ENCODE results near the gene SNIP1. TPM values are rescaled to one million over a fixed set of nuclear protein-coding genes. Genes with fewer than 3 reads are reported as not detected.
"Not testable (repeated sequence)": the region's sequence is repeated elsewhere in the genome, so short reads cannot be mapped to it uniquely, and the experiment has no call there.

SNIP1 gene
- total RNA-seq, 2 experiments from 2014 or later = 24.1 to 27.7 TPM

- ATAC-seq (no peak), DNase-seq (no peak)
- no peak overlapping the region for H3K4me3 Mint-ChIP-seq
- H3K9me3 Mint-ChIP-seq (ENCODE audit: insufficient read depth) = no peaks in the 10 kb centered on the region
- H3K4me1 Mint-ChIP-seq (ENCODE audit: low read depth) = peaks cover 32% of the 10 kb centered on the region
- H3K27ac Mint-ChIP-seq = no peak overlapping the region
- ChIA-PET POLR2A (interaction anchor here (0.7 to 1.5 kb wide), 2 partner anchors 38 to 136 kb away, joined by 3 to 4 read pairs; no protein-coding TSS in a partner anchor), CTCF (interaction anchor here (0.9 to 2.0 kb wide), 3 partner anchors 43 to 302 kb away, joined by 3 to 6 read pairs (median 5); partner anchors contain the start of gene MEAF6)
- H3K36me3 Mint-ChIP-seq (ENCODE audit: low read depth) = peaks cover 11% of the 10 kb centered on the region
- peaks cover 2% of the 10 kb centered on the region for H3K27me3 Mint-ChIP-seq (ENCODE audit: low read depth)
Measured at GRCh38 chr1:37557402-37557801, 3.3 kb upstream of the SNIP1 start.

- Mint-ChIP-seq H3K4me1 (ENCODE audit: low read depth) (peaks cover 39% of the 10 kb centered on the region), H3K4me3 (no peak within 1 kb of the TSS), H3K27me3 (ENCODE audit: low read depth) (peaks cover 2% of the 10 kb centered on the region), H3K36me3 (ENCODE audit: low read depth) (peaks cover 16% of the 10 kb centered on the region), H3K27ac (no peak within 1 kb of the TSS), H3K9me3 (ENCODE audit: insufficient read depth) (no peaks in the 10 kb centered on the region)
- ATAC-seq (no peak), DNase-seq (peak; percentile 52)
- ChIA-PET POLR2A (interaction anchor here (0.7 to 1.5 kb wide), 2 partner anchors 39 to 136 kb away, joined by 3 to 4 read pairs; no protein-coding TSS in a partner anchor), CTCF (interaction anchor here (0.9 to 2.0 kb wide), 3 partner anchors 42 to 303 kb away, joined by 3 to 6 read pairs (median 5); partner anchors contain the start of gene MEAF6)
Measured at GRCh38 chr1:37556712-37557196, 2.7 kb upstream of the SNIP1 start, which contains the start of gene DNALI1. Gene DNALI1 (plus strand): TSS chr1:37556940. CDS start chr1:37556995, 55 bp downstream.

GRCh38 chr1:37553598-37553926 lies 531 bp downstream of the SNIP1 start:
- Mint-ChIP-seq H3K4me3 (peak overlapping the region; percentile 85), H3K36me3 (ENCODE audit: low read depth) (peaks cover 36% of the 10 kb centered on the region), H3K27me3 (ENCODE audit: low read depth) (peaks cover 2% of the 10 kb centered on the region), H3K9me3 (ENCODE audit: insufficient read depth) (no peaks in the 10 kb centered on the region), H3K4me1 (ENCODE audit: low read depth) (peaks cover 56% of the 10 kb centered on the region), H3K27ac (peak overlapping the region; percentile 94)
- DNase-seq (no peak), ATAC-seq (no peak)
- ChIA-PET CTCF (interaction anchor here (1.0 to 2.5 kb wide), 4 partner anchors 40 to 128 kb away, joined by 3 to 13 read pairs (median 6); partner anchors contain the start of gene MEAF6), POLR2A (interaction anchor here (0.6 to 2.4 kb wide), 7 partner anchors 11 to 137 kb away, joined by 3 to 11 read pairs (median 4); partner anchors contain the start of genes MEAF6 and ZC3H12A)

- Mint-ChIP-seq H3K27me3 (ENCODE audit: low read depth) (no peaks in the 10 kb centered on the region), H3K36me3 (ENCODE audit: low read depth) (peaks cover 58% of the 10 kb centered on the region), H3K4me1 (ENCODE audit: low read depth) (peaks cover 39% of the 10 kb centered on the region), H3K27ac (no peak overlapping the region), H3K4me3 (no peak overlapping the region), H3K9me3 (ENCODE audit: insufficient read depth) (no peaks in the 10 kb centered on the region)
- no peak for DNase-seq
- POLR2A ChIA-PET = interaction anchor here (1.5 to 2.0 kb wide), 2 partner anchors 30 to 73 kb away, joined by 3 to 8 read pairs; no protein-coding TSS in a partner anchor
- no peak for ATAC-seq
- CTCF ChIA-PET = interaction anchor here (2.5 kb wide), 1 partner anchor 132 kb away, joined by 6 read pairs; no protein-coding TSS in a partner anchor
Measured at GRCh38 chr1:37549341-37549740, 4.8 kb downstream of the SNIP1 start.

GRCh38 chr1:37545019-37545418 lies 9.1 kb downstream of the SNIP1 start:
- DNase-seq (no peak), ATAC-seq (no peak)
- no peak overlapping the region for H3K27ac Mint-ChIP-seq
- peaks cover 10% of the 10 kb centered on the region for H3K4me1 Mint-ChIP-seq (ENCODE audit: low read depth)
- no peaks in the 10 kb centered on the region for H3K9me3 Mint-ChIP-seq (ENCODE audit: insufficient read depth)
- H3K4me3 Mint-ChIP-seq = no peak overlapping the region
- ChIA-PET CTCF (no interaction called here), POLR2A (no interaction called here)
- H3K27me3 Mint-ChIP-seq (ENCODE audit: low read depth) = no peaks in the 10 kb centered on the region
- H3K36me3 Mint-ChIP-seq (ENCODE audit: low read depth) = peaks cover 44% of the 10 kb centered on the region

- H3K36me3 Mint-ChIP-seq (ENCODE audit: low read depth) = peaks cover 42% of the 10 kb centered on the region
- H3K4me3 Mint-ChIP-seq = no peak overlapping the region
- peaks cover 5% of the 10 kb centered on the region for H3K4me1 Mint-ChIP-seq (ENCODE audit: low read depth)
- H3K27ac Mint-ChIP-seq = no peak overlapping the region
- H3K27me3 Mint-ChIP-seq (ENCODE audit: low read depth) = no peaks in the 10 kb centered on the region
- ATAC-seq = no peak
- ChIA-PET POLR2A (no interaction called here), CTCF (no interaction called here)
- DNase-seq = no peak
- H3K9me3 Mint-ChIP-seq (ENCODE audit: insufficient read depth) = no peaks in the 10 kb centered on the region
Measured at GRCh38 chr1:37544530-37544929, 9.6 kb downstream of the SNIP1 start.

- ChIA-PET CTCF (interaction anchor here (1.3 kb wide), 1 partner anchor 65 kb away, joined by 3 read pairs; no protein-coding TSS in a partner anchor), POLR2A (no interaction called here)
- Mint-ChIP-seq H3K9me3 (ENCODE audit: insufficient read depth) (no peaks in the 10 kb centered on the region), H3K4me1 (ENCODE audit: low read depth) (peaks cover 7% of the 10 kb centered on the region), H3K27ac (no peak overlapping the region), H3K27me3 (ENCODE audit: low read depth) (no peaks in the 10 kb centered on the region), H3K36me3 (ENCODE audit: low read depth) (peaks cover 56% of the 10 kb centered on the region), H3K4me3 (no peak overlapping the region)
- ATAC-seq = no peak
- no peak for DNase-seq
Measured at GRCh38 chr1:37540036-37540785, 13.9 kb downstream of the SNIP1 start.

GRCh38 chr1:37539154-37539553 lies 14.9 kb downstream of the SNIP1 start:
- H3K9me3 Mint-ChIP-seq (ENCODE audit: insufficient read depth); ATAC-seq; H3K27ac Mint-ChIP-seq; H3K4me1 Mint-ChIP-seq (ENCODE audit: low read depth); DNase-seq; H3K4me3 Mint-ChIP-seq; H3K27me3 Mint-ChIP-seq (ENCODE audit: low read depth): not testable (repeated sequence)
- H3K36me3 Mint-ChIP-seq (ENCODE audit: low read depth) = peaks cover 55% of the 10 kb centered on the region
- ChIA-PET POLR2A (interaction anchor here (0.9 kb wide), 1 partner anchor 25 kb away, joined by 3 read pairs; the partner anchor contains the start of gene MEAF6), CTCF (interaction anchor here (0.7 to 1.3 kb wide), 2 partner anchors 51 to 146 kb away, joined by 3 to 5 read pairs; no protein-coding TSS in a partner anchor)

GRCh38 chr1:37537378-37537777 lies 16.7 kb downstream of the SNIP1 start:
- POLR2A ChIA-PET = interaction anchor here (1.0 to 1.1 kb wide), 2 partner anchors 18 to 23 kb away, joined by 3 read pairs; partner anchors contain the start of gene MEAF6
- Mint-ChIP-seq H3K4me1 (ENCODE audit: low read depth) (peaks cover 7% of the 10 kb centered on the region), H3K27me3 (ENCODE audit: low read depth) (no peaks in the 10 kb centered on the region), H3K27ac (no peak overlapping the region), H3K4me3 (no peak overlapping the region), H3K9me3 (ENCODE audit: insufficient read depth) (no peaks in the 10 kb centered on the region), H3K36me3 (ENCODE audit: low read depth) (peaks cover 55% of the 10 kb centered on the region)
- peak; percentile 23 for ATAC-seq
- no peak for DNase-seq
- CTCF ChIA-PET = interaction anchor here (1.0 kb wide), 1 partner anchor 9 kb away, joined by 3 read pairs; no protein-coding TSS in a partner anchor

- H3K27me3 Mint-ChIP-seq (ENCODE audit: low read depth) = no peaks in the 10 kb centered on the region
- ATAC-seq (no peak), DNase-seq (no peak)
- no peaks in the 10 kb centered on the region for H3K9me3 Mint-ChIP-seq (ENCODE audit: insufficient read depth)
- H3K4me3 Mint-ChIP-seq = no peak overlapping the region
- peaks cover 35% of the 10 kb centered on the region for H3K36me3 Mint-ChIP-seq (ENCODE audit: low read depth)
- no peak overlapping the region for H3K27ac Mint-ChIP-seq
- POLR2A ChIA-PET = no interaction called here
- CTCF ChIA-PET = interaction anchor here (1.5 kb wide), 1 partner anchor 19 kb away, joined by 5 read pairs; the partner anchor contains the start of gene MEAF6
- H3K4me1 Mint-ChIP-seq (ENCODE audit: low read depth) = peaks cover 7% of the 10 kb centered on the region
Measured at GRCh38 chr1:37533317-37534093, 20.6 kb downstream of the SNIP1 start.

GRCh38 chr1:37532418-37533156 lies 21.5 kb downstream of the SNIP1 start:
- peaks cover 30% of the 10 kb centered on the region for H3K36me3 Mint-ChIP-seq (ENCODE audit: low read depth)

More at GRCh38 chr1:37532418-37533156, 21.5 kb downstream of the SNIP1 start:
- DNase-seq; H3K4me1 Mint-ChIP-seq (ENCODE audit: low read depth); ATAC-seq; H3K27me3 Mint-ChIP-seq (ENCODE audit: low read depth); H3K4me3 Mint-ChIP-seq; H3K9me3 Mint-ChIP-seq (ENCODE audit: insufficient read depth); POLR2A ChIA-PET; H3K27ac Mint-ChIP-seq: not testable (repeated sequence)
- CTCF ChIA-PET = interaction anchor here (0.7 kb wide), 1 partner anchor 900 kb away, joined by 3 read pairs; no protein-coding TSS in a partner anchor
